ENCODE results near the gene CRYBG2.
"Not testable (repeated sequence)": the region's sequence is repeated elsewhere in the genome, so short reads cannot be mapped to it uniquely, and the experiment has no call there.

The CRYBG2 gene, protein sequence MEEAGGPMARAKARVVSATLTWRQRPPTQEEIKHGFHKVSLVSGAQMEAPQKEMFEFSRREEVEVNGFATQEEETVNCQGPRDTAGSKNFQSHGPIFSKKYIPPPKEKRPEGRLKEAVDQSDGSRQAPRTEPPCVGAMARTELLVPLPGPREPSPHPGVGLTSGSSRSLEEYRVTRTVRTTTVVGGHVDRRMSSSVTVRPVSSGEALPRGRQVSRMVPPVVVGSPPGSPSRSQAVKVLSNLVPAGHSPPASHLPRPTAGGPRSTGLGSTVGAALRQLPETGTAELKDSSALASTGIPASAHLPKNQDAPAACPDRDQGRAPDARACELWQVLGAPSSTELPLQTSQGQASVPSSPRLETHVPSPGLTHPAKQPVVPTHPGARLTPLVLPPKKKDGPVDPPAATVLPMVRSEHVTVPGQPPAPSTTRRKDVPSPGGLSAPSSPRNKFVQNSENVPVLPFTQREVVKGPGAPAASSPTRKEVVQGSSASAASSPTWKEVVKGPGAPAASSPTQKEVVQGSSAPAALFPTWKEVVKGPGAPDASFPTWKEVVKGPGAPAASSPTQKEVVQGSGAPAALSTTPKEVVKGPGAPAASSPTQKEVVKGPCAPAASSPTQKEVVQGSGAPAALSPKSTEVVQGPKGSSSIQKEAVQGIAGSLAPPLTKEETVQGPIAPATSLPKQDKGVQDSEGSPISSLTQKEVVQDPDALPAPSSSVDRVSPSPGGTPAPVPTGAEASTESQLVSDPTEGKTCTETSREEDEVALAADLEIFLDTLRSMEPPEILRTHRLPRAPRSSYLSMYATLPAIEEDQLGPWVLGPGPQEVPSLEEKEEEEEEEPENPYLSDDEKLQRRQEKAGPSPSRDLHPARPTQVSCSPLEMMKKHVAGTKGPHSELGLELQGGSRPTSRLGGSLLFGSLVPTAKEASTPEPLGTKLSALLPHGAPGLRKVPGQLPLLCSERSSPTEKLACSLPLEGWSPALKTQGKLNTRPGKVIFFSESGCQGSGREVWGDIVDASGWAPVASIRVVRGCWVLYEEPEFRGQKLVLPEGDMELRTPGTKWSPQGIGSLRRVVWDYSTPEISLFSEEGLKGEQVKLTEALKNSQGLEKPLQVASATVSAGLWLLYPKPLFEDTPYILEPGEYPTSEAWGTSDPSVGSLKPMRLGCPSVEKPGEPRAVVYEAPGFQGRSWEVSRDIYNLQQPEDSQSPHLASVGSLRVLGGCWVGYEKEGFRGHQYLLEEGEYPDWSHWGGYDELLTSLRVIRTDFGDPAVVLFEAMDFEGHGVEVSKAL (N-terminal part only)

DNA sequence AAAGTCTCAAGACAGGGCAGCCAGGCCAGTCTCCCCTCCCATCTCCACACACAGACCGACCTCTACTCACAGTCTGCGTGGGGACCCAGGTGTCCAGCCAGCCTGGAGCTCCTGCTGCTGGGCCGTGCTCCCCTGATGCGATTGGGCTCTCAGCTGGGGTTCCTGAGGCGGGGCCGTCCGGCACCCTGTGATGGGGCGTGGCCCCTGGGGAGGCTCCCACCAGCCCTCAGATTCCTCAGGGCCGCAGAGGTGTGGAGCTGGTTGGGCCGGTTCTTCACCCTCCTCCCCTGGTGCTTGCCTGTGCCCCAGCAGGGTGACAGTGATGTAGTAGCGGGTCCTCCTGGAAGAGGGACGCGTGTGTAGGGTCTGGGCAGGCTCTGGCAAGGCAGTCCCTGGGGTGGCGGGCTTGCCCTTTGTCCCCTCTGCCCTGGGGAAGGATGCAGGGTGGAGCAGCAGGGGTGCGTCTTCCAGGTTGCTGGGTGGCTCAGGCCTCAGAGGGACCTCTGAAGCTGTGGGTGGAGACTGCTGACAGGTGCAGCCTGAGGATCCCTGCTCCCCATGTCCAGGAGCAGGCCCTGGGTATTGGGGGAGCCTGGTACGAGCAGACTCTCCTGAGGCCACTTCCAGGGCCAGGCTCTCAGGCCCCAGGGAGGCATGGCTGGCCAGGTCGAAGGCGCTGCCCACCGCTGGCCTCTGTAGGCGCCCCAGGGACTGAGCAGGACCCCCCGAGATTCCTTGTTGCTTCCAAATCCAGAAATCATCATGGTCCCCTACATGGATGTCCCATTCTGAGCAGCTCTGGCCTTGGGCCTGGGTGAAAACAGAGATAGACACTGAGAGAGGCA lies at the start of gene CRYBG2:
Gene CRYBG2 (minus strand): TSS at position 155 of the 845 bp plus-strand sequence. CDS start 7,473 bp downstream, outside the sequence.
- DNase-seq: no peak

- no peak for DNase-seq
These were observed 49.7 kb upstream of the CRYBG2 start for GRCh38 chr1:26403656-26404055.

DNA sequence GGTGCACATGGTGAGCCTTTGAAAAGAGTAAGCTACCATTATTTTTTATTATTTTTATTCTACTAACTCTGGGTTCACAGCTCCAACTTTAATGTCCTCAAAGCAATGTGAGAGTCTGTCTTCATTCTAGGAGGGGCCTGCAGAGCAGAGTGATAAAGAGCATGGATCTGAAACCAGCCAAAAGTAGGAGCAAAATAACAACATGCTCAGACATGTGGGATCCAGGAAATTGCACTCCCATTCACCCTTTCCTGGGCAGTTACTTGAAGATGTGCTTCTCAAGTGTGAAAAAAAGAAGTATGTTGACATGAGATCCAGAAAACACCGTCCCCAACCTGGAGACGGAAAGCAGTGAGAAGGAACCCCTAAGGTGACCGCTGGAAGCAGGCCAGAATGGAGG lies 48.0 kb upstream of the CRYBG2 start:
- DNase-seq: no peak

DNA sequence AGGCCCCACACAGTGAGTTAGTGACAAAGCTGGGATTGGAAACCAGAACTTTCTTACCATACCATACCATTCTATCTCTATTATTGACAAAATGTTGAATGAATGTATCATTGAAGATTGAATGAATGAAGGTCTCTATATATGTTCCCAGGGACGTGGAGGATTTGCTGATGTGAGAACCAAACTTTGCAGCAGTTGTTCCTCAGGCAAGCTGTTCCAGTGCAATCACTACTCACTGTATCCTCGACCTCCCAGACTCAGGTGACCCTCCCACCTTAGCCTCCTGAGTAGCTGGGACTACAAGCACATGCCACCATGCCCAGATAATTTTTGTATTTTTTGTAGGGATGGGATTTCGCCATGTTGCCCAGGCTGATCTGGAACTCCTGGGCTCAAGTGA lies 45.1 kb upstream of the CRYBG2 start:
- no peak for DNase-seq

DNA sequence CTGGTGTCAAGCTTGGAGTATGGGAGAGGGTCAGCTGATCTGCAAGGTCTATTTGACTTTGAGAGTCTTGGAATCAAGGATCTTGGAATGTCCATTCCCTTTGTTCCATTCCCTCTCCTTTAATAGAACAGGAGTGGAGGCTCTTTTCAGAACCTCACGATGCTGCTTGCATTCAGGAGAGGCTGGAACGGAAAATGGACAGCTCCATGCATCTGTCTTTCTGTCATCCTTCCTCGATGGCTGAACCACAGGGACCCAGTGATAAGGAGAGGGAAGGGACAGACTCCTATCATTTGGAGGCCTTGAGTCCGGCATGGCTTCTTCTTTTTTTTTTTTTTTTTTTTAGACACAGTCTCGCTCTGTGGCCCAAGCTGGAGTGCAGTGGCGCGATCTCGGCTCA lies 41.8 kb upstream of the CRYBG2 start:
- no peak for DNase-seq

DNA sequence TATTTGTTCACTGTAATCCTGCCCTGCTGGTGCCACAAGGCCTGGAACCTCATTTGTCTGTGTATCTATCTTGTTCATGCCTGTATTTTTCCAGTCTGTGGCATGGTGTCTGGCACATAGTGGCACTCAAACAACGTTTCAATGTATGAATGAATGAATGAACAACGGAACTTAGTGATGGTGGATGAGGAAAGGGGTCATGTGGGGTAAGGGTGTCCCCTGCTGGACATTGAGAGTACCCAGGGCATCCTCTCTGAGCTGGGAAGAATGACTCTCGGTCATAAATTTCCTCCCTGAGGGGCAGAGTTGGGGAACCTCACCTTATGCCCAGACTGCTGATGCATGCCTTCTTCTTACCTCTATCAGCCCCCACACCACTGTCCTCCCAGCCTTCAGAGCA lies 37.5 kb upstream of the CRYBG2 start:
- DNase-seq: peak; percentile 65

DNA sequence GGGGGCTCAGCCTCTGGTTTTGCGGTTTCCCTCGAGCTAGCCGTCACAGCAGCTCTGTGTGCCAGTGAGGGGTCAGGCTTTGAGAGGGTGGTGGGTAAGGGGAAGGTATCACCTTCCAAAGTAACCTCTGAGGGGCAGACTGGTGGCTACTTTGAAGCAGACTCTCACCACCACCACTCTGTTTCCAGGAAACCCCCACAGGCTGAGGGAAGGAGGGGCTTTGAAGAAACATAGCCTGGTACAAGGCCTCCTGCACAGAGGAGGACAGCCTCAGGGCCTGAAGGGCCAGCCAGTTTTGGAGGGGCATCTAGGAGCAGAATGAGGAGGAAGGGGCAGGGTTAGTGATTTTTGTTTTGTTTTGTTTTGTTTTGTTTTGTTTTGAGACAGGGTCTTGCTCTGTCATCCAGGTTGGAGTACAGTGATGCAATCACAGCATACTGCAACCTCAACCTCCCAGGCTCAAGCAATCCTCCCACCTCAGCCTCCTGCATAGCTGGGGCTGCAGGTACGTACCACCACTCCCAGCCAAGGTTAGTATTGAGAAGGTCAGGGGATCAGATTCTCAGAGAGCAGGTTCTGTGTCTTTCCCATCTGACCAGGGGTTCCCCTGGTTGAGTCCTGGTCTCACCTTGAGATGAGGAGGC lies 35.8 kb upstream of the CRYBG2 start:
- DNase-seq: no peak

DNA sequence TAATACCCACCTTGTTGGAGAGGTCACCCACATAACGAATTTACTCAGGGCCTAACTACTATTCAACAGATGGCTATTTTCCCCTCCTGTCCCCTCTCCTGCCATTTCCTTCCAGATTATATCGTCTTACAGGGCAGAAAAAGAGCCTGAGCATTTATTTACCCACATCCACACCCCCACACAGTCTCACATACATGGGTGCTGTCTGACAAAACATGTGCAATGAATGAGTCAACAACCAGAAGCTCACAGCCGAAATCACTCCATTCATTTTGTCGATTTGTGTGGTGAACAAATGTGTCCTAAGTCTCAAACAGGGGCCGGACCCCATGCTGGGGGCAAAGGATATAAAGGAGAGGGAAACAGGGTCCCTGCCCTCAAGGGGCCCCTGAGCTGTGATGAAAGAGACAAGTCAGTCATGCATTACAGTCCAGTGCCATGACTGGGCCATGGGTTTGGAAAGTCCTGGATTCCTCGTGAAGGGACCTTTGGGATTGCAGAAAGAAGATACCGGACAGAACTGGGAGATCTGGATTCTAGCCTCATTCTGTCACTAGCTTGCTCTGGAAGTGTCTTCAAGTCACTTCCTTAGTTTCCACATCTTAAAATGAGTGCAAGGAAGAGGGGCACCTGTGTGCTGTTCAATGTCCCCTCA lies 35.0 kb upstream of the CRYBG2 start:
- DNase-seq: no peak

DNA sequence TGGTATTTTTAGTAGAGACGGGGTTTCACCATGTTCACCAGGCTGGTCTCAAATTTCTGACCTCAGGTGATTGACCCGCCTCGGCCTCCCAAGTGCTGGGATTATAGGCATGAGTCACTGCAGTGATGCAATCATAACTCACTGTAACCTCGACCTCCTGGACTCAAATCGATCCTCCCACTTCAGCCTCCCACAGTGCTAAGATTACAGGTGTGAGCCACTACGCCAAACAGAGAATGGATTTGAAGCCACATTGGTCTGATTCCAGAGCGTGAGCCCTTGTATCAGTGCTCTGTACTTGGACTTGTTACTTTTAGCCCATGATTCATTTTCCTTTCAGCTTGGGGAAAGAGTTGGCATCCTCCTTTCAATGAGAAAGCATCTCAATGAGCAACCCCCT lies 33.5 kb upstream of the CRYBG2 start:
- DNase-seq: no peak

DNA sequence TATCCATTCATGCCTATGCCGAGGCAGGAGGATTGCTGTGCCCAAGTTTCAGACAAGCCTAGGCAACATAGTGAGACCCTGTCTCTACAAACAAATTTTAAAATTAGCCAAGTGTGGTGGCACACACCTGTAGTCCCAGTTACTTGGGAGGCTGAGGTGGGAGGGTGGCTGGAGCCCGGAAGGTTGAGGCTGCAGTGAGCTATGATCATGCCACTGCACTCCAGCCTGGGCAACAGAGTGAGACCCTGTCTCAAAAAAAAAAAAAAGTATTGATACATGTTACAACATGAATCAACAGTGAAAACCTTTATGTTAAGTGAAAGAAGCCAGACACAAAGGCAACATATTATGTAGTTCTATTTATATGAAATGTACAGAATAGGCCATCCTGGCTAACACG lies 31.1 kb upstream of the CRYBG2 start:
- DNase-seq: not testable (repeated sequence)

- DNase-seq: no peak
These were observed 30.1 kb upstream of the CRYBG2 start for GRCh38 chr1:26384076-26384475.

DNA sequence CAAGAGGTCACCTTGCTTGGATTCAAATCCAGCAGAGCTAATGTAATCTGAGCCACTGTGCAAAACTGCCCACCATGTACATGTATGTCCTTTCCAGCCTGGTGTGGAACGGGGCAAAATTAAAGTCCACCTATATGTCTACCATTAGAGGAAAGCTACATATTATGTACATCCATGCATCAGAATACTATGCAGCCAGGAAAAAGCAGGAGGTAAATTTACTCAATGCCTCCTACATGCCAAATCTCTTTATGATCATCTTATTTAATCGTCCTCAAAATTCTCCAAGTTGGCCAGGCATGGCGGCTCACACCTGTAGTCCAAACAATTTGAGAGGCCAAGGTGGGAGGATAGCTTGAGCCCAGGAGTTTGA lies 24.9 kb upstream of the CRYBG2 start:
- no peak for DNase-seq

DNA sequence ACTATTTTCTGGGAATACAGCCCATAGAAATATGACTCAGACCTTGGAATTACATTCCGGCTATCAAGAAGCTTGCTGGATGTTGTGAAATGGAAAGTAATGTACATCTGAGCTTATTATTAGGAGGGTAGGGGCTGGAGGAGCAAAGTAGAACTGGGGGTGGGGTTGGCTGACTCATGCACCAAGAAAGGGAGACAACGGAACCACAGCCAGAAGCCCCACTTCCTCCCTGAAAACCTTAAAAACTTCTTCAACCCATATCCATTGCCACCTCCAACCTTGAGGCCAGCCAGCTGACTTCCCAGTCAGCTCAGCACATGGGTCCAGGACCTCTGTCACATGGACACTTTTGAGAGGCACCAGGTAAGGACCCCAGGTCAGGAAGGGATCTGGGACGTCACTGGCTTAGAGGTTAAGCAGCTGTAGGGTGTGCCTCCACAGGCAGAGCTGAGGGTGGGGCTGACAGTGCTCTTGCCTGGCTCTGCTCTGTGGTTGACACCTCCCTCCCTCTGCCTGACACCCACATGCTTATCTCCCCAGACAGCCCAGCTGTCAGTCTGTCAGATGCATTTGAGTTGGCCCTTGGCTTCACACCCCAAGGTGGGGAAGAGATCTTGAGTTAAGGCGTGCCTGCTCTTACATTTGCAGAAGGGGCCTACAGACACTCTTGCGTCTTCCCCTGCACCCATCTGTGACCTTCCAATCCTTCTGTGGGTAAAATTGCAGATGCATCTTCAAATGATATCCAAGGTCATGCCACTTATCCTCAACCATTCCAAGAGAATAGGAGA lies 24.4 kb upstream of the CRYBG2 start:
- DNase-seq: peak; percentile 85

- no peak for DNase-seq
These were observed 22.1 kb upstream of the CRYBG2 start for GRCh38 chr1:26376050-26376449.

- DNase-seq: peak; percentile 24
These were observed 21.2 kb upstream of the CRYBG2 start for GRCh38 chr1:26375081-26375480.

DNA sequence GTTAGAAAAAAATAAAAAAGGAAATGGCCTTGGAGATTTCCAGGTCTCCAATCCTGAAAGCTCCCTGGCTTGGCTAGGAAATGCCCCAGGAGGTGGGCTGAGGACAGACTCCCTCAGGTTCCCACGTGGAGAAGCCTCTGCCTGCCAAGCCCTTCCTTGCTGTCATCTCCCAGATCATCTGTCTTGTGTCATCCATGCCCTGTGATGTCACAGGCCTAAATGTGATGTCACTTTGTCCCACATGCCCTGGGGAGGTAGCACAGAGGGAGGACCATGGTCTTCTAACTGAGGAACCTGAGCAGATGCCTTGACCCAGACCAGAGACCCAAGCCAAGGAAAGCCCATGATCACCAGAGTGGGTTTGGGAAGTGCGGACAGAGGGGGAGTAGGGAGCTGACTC lies 20.4 kb upstream of the CRYBG2 start:
- not testable (repeated sequence) for DNase-seq

- DNase-seq: no peak
These were observed 19.9 kb upstream of the CRYBG2 start for GRCh38 chr1:26373789-26374188.

DNA sequence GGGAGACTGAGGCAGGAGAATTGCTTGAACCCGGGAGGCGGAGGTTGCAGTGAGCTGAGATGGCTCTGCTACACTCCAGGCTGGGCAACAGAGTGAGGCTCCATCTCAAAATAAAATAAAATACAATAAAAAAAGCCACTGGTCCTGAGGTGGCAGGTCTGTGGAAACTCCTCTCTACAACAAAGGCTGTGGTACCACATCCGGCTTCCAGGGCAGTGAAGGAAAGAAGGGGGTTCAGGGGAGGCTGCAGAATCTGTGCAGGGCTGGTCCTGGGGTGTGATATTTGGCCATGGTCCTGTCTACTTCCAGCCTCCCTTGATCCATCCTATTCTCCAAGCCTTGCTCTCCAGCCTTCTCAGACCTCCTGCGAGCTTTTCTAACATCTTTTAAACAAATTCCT lies 19.4 kb upstream of the CRYBG2 start:
- peak; percentile 67 for DNase-seq

GRCh38 chr1:26372611-26373010 lies 18.7 kb upstream of the CRYBG2 start, which contains the start of gene ZNF683:
TSS of gene ZNF683 (minus strand) at chr1:26372750. CDS start at chr1:26368571, 4,179 bp downstream.
- not testable (repeated sequence) for DNase-seq

DNA sequence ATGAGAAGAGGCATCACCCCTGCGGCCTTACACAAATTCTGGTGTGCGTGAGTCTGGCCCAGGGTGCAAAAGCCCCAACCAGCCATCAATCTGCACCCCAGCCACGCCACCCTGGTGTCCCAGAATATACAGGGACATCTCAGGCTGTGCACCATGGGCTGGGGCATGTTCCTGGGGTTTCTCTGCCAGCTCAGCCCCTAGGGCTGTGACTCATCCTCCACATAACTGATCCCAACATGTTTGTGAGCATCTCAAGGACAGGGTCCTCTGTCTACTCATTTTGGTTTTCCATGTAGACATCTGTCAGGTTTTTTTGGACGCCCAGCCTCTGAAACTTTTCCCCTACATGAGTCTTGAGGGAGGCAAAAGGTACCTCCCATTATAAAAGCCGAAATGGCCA lies 18.1 kb upstream of the CRYBG2 start:
- DNase-seq: peak; percentile 51
